HS-5 (cell line): ENCODE data around the gene IMPG1.
A peak's percentile ranks its signal among the peaks of the same experiment; 100 is the strongest.

Experiments
- DNase-seq: peaks from one replicate; pipeline ENCODE4 v3.0.0-alpha.2; 2012; ENCODE audit warnings: low read depth

Gene IMPG1

DNA sequence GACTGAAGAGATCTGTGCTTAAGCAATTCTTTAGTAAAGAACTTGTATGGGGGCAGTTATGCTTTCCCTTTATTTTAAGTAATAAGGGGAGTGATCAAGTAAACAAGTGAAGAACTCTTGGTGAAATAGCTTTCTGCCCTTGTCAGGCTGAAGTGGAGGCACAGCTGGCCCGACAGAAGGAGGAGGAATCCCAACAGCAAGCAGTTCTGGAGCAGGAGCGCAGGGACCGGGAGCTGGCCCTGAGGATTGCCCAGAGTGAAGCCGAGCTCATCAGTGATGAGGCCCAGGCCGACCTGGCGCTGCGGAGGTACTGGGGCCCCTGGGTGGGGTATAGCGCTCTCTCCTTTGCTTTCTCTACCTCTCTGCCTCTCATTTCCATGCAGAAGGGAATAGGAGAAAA, 180.1 kb downstream of the IMPG1 start:
- DNase-seq: no peak

DNA sequence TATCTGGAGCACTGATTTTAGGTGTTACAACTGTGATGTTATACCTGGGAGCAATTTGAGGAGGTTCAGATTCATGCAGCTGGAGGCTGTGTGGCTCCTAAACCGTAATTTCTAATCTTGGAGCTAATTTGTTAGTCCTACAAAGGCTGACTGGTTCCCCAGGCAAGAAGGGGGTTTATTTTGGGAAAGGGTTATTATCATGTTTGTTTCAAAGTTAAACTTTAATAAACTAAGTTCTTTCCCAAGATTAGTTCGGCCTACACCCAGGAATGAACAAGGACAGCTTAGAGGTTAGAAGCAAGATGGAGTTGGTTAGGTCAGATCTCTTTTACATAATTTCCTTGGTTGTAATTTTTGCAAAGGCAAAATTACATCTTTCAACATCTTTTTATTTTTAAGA, 187.6 kb downstream of the IMPG1 start:
- DNase-seq: no peak

DNA sequence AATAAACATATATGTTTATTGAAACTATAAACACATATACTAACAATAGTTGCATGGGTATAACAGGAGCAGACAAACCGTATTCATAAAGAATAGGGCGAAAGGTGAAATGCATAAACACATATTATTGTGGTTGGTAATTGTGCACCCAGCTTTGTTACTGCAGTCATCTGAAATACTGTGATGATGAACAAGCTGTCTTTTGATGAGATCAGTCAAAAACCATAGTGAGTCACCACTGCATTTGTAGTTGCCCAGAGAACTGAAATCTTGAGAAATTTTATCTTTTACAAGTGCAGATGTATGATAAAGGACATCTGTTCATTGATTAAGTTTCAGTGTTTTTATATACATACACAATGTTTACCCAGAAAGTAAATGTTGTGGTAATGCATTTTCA, 189.7 kb downstream of the IMPG1 start:
- DNase-seq: peak; percentile 76

DNA sequence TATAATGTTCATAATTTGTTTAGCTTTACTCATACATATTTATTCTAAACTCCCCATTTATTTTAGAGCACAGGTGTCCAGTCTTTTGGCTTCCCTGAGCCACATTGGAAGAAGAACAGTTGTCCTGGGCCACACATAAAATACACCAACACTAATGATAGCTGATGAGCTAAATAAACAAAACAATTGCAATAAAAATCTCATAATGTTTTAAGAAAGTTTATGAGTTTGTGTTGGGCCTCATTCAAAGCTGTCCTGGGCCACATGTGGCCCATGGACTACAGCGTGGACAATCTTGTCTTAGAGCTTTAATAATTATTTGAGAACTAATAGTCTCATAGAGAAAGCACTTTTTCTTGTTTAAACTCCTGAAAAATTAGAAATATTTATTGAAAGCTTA, 192.2 kb downstream of the IMPG1 start:
- no peak for DNase-seq

DNA sequence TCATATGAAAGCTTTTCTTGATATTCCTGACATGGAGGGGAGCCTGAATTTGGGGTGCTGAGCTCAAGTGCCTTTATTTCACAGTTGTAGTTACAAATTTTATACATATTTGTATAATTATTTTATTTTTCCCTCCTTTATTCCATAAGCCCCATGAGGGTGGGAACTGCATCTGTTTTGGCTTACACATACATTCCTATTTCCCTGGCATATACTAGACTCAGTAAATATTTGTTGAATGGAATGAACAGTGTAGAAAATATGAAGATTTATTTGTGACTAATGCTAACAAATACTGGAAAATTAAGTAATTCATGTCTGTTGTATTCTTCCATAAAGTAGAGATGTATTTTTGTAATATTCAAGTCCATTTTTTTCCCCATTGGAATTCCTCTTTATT, 196.3 kb downstream of the IMPG1 start:
- no peak for DNase-seq

DNA sequence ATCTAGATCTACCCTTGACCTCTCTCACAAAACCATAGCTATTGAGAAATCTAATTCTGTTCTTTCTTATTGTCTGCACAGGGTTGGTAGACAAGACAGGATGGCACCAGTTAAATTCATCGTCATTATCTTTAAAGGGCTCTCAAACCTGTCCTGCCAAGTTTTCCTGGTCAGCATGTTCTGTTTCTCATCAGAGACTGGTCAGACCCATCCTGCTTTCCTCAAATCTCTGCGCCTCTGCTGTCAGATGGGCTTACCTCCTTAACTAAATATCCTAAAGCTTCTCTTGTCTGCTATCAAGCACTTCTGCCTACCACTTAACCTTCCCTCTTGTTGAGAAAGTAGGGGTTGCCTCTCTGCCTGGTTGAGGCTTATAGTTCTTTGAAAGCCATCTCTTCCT, 198.2 kb downstream of the IMPG1 start:
- DNase-seq: no peak
